Fibroblast of gingiva (primary cell): Measurements from ENCODE around the gene SMG9.
"Not testable (repeated sequence)": the region's sequence is repeated elsewhere in the genome, so short reads cannot be mapped to it uniquely, and the experiment has no call there.

ENCODE experiments used
- DNase-seq: peaks from one replicate; pipeline ENCODE4 v3.0.0-alpha.2; 2011; ENCODE audit warnings: low read depth

Gene SMG9

DNA sequence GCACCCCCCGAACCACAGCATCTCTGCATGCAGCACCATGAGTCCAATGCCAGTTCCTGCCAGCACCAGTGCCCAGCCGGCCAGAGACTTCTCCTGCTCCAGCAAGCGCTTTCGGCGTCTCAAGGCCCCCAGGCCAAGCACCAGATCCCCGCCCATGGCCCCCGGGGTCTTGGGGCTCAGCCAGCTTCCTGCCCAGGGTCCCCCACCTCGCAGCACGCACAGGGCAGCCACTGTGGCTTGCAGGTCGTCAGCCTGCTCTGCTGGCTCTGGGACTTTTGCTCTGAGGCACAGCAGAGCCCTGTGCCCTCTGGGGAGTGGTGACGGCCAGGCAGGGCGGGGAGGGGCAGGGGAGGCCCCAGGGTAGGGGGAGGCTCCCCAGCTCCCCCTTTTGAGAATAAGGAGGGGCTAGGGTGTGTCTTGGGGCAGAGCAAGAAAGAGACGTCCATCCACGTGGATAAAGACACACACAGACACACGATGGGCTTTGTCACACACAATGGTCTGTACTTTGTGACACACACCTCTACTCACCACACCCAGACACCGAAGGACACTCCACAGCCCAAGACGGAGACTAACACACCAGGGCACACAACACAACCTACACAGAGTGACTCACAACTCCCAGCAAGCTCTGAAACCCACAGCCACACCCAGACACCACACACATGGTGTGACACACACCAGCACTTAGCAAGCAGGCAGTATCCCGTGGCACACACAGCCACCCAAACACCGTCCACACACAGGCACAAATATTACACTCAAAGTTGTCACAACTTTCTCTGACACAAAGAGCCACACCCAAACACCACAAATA, 26.2 kb upstream of the SMG9 start, which contains the start of gene KCNN4:
Gene KCNN4 (minus strand): TSS at position 268 of the 820 bp plus-strand sequence. CDS start 112 bp downstream, at position 156.
- DNase-seq, result peak; percentile 14

DNA sequence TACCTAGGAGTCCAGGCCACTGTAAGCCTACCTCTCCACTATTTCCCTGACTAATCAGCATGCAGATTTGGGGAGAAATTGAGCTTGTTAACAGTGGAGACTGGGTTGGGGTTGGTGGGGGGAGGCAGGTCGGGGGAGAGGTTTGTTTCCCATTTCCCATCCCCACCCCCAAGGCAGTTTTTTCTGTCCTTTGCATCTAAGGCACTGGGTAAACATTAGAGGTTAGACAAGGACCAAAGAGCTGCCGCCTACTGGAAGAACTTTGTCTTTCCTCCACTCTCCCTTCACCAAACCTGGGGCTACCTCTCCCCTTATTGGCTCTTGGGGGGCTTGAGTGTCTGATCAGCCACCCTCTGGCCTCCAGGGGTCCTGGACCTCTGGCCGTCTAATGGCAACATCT, 25.1 kb upstream of the SMG9 start:
- no peak for DNase-seq

DNA sequence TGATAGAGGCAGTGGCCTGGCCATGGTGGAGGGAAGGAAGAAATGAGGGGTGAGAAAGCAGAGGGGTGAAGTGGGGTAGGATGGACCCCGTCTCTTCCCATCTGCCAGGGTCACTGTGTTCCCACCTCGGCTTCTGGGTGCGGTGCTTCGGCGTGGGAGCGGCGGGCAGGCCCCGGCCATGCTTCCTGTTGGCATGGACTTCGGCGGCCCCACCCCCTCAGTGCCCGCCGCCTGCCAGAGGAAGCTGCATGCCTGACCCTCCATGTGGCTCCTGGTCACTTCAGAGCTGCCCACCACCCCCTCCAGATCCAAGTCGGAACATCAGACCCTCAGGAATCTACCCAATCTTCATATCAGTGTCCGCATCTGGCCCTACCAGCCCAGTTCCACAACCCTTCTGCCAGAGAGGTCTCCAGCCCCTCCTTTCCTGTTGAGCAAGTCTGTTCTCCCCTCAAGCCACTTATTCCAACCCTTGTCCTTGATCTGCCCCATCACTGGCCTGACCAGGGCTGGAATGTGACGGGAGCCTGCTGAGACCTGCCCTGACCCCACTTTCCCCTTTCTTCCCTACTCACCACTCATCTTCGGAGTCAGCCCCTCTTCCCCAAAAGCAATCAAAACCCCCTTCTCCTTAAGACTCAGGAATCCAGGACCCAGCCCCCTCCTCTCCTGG, 24.5 kb upstream of the SMG9 start:
- DNase-seq, result no peak

DNA sequence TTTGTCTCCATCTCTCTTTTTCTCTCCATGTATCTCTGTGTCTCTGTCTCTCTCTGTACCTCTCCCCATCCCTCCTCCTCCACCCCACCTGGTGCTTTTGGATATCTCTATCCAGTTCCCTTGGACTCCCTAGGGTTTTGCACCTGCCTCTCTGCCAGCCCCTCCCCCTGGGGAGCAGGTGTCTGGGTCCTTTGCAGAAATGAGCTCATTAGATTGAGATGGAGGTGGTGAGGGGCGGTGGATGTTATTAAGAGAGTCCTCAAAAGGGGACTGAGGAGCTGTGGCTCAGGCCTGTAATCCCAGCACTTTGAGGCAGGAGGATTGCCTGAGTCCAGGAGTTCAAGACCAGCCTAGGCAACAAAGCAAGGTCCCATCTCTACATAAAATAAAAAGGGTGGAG, 23.9 kb upstream of the SMG9 start:
- no peak for DNase-seq

DNA sequence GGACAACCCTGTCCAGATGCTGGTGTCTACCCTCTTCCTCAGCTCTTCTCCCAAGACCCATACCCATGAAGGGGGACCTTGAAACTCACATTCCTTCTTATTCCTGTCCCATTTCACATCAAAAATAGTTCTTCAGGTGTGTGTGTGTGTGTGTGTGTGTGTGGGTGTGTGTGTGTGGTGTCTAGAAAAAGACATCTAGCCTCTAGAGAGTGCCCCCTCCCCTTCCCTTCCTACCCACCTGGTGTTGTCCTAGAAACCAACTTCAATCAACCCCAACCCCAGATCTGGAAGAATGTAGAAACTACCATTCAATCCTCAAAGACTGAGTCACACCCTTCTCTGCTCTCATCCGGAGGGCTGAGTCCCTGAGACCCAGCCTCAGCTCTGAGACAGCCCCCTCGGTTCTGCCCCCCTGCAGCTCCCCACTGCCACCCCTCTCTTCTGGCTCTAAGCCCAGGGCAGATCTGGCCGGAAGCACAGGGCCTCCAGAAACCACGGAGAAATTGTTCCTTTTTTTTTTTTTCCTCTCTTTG, 22.5 kb upstream of the SMG9 start:
- no peak for DNase-seq

DNA sequence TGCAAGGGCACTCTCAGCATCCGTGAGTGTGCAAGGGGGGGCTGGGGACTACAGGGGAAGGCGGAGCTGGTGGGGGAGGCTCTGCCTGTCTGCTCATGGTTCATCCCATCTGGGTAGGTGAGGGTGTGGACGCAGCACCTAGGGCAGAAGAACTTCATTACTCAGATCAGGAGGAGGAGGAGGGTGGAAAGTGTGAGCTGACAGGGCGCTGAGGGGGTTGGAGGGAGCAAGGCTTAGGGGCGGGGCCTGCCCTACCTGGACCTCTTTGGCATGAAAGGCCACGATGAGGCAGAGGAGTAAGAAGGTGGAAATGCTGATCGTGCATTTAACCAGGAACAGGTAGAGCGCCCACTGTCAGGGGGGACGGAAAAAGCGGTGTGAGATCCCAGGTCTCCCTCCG, 21.5 kb upstream of the SMG9 start:
- DNase-seq, result no peak

DNA sequence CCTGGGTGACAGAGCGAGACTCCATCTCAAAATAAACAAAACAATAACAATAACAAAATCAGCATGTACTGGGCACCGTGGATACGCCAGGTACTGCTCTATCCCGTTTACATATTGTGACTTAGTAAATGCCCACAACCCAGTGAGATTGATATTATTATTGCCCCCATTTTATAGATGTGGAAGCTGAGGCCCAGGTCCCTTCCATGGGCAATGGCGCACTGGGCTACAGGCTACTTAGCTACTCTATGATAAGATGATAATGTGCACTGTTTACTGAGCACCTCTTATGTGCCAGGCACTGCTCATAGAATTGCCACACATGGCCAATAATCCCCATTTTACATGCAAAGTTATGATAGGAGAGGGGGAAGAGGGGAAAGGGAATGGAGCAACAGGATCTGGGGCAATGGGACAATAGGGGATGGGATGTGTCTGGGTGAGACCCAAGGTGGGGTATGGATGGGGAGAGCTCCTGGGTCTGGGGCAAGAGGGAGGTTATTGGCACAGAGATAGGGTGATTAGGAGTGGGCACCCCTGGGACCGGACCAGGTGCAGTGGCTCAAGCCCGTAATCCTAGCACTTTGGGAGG, 20.6 kb upstream of the SMG9 start:
- no peak for DNase-seq

DNA sequence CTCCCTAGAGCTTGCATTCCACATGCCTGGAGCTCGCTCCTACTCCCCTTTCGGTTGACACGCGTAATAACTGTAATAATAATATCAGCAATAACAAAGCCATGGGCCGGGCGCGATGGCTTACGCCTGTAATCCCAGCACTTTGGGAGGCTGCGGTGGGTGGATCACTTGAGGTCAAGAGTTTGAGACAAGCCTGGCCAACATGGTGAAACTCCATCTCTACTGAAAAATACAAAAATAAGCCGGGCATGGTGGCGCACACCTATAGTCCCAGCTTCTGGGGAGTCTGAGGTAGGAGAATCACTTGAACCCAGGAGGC, 20.1 kb upstream of the SMG9 start:
- DNase-seq, result not testable (repeated sequence)

DNA sequence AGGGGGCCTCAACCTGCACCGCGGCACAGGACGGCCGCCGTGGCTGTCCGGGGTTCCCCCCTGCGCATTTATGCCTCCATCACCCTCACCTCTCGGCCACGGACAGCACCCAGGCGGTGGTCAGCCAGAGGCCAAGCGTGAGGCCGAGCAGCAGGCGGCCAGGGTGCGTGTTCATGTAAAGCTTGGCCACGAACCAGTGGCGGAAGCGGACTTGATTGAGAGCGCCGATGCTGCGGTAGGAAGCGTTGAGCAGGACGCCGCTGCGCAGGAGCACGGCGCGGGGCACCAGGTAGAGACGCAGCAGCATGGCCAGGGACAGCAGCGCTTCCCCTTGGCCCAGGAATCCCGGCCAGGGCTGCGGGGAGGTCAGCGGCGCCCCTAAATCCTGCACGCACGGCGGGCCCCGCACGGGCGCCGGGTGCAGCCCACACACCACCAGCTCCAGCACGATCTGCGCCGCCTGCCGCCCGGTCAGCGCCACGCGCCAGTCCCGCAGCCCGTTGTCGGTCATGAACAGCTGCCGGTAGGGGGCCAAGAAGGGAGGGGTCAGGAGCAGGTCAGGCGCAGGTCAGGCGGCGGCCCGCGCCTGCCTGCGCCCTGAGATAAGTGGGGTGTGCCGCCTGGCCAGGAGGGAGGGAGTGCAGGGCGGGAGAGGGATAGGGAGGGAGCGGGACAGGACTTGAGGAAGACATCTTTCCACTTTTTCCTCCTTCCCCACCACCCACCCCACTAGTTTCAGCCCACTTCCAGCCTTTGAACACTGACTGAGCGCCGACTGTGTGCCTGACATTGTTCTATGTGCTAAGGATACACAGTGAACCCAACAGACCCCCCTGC, 19.6 kb upstream of the SMG9 start:
- peak; percentile 40 for DNase-seq

DNA sequence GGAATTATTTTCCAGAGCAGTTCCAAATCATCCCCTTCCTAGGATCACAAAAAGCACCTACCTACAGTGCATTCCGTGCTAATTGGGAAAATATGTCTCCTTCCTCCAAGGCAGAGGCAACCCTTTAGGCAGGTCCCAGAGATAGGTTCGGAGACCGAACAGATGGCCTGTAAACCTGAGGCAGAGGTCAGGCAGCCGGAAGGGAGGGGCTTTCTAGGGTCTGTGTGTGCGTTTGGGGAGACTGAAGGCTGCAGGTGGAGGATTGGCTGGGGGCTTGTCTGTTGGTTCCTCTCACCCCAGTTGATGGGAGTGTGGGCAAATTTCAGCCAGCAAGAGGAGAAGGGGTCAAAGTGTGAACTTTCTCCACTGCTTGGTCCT, 19.0 kb upstream of the SMG9 start:
- no peak for DNase-seq

DNA sequence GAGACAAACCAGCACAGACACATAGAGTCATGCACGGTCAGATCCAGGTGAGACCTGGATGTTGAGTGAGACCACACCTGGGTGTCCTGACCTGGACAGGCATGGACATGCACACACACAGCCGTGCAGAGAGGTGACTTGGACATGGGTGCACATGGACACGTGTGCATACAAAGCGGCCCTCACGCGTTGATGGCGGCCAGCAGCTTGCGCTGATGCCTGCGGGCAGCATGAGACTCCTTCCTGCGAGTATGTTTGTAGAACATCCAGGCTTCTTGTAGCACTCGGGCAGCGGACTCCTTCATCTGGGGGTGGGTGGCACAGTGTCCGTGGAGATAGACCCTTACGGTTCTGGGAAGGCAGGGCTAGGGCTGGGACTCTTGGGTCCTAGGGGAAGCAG, 14.5 kb upstream of the SMG9 start:
- DNase-seq, result no peak

DNA sequence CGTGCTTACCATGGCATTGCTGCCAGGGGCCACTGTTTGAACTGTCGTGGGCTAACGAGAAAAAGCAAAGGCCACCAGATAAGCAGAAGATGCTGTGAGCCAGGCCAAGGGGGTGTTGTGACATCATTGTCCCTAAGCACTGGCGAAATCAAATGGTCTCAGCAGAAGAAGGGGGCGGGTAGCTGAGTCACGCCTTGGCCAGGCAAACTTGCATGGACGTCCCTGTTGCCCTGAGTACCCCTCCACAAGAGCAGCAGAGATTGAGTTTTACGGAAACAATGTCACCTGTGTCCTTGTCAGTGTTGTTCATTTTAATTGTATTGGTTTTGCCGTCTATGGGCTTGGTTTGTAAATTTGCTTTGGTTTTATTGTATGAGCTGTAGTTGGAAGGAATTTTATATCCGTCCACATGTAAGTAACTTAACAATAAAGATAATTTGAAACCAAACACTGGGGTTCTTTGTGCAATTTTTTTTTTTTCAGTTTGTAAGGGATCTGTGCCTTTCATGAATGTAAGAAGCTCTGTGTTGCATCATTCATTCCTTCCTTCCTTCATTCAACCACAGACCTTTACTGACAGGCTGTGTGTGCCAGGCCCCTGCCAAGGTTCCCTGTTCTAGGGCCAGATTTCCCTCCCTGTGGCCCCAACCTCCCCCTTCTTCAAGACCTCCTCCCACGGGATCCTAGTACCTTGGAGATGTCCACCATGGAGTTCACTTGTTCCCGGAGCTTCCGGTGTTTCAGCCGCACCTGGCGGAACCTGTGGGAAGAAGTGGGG, 13.7 kb upstream of the SMG9 start:
- no peak for DNase-seq

DNA sequence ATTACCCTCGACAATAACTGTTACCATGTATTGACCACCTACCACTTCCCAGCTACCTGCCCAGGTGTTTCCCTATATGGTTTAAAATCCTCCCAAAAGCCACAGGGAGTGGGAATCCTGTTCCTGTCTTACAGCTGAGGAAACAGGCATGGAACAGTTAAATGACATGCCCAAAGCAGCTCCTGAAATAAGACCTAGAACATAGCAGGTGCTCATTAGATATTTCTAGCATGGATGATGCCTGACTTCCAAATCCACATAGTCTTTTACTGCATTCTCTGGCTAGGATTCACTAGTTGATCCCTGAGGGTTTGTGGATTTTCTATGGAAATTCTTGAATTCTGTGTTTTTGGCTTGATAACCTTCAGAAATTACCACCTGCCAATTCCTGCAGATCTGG, 13.1 kb upstream of the SMG9 start:
- DNase-seq, result no peak

DNA sequence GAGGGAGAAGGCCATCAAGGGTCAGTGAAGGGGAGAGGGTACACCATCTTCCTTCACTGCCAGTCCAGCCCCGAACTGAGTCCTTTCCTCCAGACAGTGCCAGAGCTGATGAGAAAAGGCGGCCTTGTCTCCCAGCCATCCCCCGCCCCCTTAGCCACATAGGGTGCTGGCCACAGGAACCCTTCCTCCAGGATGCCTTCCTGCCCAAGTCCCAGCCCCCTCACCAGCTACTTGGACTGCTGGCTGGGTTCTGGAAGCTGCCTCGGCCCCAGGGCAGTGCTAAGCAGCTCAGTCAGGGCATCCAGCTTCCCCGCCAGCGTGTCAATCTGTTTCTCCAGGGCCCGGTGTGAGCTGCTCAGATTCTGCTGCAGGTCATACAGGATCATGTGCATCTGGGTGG, 12.6 kb upstream of the SMG9 start:
- no peak for DNase-seq

DNA sequence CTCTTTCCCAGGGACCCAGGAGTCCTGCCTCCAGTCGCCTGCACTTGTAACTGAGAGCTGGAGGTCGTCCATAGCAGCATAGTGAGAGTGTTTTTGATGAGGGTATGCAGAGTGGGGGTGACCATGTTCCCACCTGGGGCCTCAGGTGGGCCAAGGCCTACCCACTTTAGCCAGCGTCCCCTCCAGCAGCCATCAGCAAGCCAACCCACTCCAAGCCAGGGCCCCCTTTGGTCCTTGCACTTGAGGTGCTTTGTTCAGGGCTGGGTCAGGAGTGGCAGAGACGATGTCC, 11.9 kb upstream of the SMG9 start:
- no peak for DNase-seq

DNA sequence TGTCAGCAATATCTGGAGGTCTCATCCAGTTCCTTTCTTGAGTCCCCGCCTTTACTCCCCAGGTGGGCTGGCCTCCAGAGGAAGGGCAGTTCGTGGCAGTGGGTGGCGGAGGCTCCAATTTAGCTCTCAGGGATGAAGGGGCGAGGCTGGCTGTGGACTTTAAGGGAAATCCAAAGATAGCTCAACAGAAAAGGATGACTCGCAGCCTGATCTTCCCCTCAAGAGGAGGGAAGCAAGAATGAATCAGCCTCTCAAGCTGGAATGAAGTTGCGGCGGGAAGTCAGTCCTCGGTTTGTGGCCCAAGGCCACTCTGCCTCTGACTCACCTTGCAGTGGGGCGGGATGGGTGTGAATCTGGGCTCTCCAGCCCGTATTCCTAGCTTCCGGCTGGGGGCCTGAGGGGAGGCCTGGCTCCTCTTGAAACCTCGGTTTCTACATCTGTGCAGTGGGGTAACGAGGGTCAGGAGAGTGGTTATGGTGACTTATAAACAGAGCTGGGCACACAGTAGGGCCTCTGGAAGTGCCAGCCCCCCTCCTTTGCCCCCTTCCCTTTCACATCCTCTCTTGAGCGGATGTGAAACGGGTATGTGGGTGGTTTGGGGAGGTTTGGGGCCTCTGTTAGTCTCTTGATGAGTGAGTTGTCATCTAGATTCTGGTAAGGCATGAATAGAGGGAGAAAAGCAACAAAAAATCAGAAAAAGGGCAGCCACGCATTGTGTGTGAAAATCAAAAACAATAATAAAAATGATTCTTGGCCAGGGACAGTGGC, 10.5 kb upstream of the SMG9 start:
- DNase-seq, result peak; percentile 79

DNA sequence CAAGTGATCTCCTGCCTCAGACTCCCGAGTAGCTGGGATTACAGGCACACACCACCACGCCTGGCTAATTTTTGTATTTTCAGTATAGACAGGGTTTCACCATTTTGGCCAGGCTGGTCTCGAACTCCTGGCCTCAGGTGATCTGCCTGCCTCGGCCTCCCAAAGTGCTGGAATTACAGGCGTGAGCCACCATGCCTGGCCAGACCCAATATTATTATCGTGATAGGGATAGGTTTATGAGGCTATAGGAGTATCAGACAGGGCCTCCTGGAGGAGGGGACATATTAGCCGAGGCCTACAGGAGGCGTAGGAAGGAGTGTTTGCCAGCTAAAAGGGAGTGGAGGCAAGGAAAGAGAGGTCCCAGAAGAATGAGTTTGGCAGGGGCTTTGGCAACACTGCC, 9.9 kb upstream of the SMG9 start:
- not testable (repeated sequence) for DNase-seq

DNA sequence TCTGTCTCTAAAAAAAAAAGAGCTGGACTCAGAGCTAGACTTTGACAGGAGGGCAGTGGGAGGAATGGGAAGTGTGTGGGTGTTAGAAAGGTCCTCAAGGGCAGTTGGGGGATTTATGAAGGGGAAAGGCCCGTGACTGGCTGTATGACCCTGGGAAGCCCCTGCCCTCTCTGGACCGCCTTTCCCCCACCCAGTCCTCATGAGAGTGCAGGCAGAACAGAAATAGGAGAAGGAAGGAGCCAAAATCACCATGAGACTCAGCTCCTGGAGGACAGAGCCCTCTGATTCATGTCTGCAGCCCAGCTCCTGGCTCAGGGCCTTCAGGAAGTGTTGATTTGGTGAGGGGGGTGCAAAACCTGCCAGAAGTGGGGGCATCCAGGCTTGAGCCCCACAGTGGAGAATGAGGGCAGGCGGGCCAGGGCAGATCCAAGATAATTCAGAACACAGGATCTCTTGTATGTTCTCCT, 8.7 kb upstream of the SMG9 start:
- no peak for DNase-seq

DNA sequence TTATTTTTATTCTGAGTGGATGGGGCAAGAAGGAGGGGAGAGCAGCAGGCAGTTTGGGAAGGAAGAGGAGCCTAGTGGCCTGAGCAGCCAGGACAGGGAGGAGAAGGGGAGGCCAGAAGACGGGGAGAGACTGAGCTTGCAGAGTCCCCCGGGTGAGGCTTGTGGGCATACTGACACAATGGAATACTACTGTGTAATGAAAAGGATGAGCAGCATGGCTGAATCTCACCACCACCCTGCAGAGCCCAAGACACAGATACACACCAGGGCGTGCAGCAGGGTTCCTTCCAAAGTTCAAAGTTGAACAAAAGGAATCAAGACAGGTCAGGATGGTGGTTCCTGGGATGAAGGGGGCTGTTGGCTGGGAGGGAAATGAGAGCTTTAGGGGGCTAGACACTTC, 8.1 kb upstream of the SMG9 start:
- no peak for DNase-seq

DNA sequence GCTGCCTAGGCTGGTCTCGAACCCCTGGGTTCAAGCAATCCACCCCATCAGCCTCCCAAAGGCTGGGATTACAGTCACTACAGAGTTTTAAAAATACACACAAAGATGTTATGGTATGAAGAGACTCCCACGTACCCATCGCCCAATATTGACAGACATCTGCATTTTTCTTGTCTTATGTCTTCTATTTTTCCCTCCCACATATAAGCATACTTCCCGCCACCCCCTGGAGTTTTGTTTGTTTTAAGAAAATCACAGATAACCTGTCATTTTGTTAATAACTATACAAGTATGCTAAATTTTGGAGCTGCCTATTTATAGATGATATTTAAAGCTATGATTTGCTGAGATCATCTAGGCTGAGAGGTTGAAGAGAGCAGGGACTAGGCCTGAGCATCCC, 6.2 kb upstream of the SMG9 start:
- no peak for DNase-seq

DNA sequence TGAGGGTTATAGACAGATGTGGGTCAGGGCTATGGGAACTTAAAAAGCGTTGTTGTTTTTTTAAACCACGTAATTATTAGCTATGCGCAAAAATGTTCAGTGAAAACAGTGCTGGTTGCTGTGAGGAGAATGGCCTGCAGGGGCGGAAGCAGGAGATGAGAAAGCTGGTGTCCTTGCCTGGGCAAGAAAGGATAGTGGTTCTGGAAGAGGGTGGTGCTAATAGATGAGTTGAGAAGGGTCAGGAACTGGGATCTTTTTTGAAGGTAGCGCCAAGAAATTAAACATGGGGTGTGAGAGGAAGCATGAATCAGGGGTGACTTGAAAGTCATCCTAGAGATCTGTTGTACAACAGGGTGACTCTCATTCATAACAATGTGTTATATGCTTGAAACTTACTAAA, 4.8 kb upstream of the SMG9 start:
- peak; percentile 61 for DNase-seq
